ENCODE data around the gene NOP16. TPM values are rescaled to one million over a fixed set of nuclear protein-coding genes. Genes with fewer than 3 reads are reported as not detected.

NOP16 gene
- total and polyA plus RNA-seq, 2 of the 13 experiments (the other 11 are each of a cell fraction or from before 2014, with no cell fraction given): 43.3 to 48.4 TPM

DNA sequence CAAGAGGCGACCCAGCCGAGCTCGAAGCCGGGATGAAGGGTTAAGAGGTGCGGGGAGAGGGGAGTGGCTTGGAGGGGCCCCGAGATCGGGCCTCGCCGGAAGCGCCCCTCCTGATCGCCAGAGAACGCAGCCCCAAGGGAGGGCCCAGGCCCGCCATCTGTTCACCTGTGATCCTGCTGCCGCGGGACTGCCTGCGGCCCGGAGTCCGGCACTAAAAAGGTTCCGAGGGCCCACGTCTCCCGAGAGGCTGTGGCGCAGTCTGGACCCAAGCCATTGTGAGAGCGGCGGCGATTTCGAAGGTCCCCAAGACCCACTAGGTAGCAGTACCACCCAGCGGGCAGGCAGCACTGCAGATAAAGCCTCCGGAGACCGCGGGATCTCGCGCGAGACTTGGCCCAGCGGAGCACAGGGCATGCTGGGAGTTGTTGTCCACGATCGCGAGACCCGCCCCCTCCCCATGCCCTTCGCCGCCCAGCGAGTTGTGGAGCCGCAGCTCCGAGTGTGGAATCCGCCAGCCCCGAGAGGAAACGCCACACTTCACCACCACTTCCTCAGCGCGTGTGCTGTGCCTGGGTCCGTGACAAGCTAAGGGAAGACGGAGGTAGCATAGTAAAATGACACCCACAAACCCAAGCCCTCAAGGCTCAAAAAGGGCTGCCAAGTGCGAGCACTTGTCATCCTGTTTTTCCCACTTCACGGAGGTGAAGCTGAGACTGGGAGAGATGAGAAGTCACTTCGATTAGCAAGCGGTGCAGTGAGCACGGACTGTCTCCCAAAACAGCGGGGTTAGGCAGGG, 26.8 kb downstream of the NOP16 start, which contains the start of gene KIAA1191 (continued):
- 0 out of 2 replicates have a peak, but pooled peaks have one; percentile 30 for TF ChIP-seq ZNF7 (CRISPR knock-in tag; IDR thresholded peaks at IDR 0.05)
- TF ChIP-seq ATF7-NPFF (CRISPR knock-in tag; IDR thresholded peaks at IDR 0.05; ENCODE audit: low read depth): peak; percentile 49; the same call in 1 of the 2 replicates
- TF ChIP-seq, protein P1, sequence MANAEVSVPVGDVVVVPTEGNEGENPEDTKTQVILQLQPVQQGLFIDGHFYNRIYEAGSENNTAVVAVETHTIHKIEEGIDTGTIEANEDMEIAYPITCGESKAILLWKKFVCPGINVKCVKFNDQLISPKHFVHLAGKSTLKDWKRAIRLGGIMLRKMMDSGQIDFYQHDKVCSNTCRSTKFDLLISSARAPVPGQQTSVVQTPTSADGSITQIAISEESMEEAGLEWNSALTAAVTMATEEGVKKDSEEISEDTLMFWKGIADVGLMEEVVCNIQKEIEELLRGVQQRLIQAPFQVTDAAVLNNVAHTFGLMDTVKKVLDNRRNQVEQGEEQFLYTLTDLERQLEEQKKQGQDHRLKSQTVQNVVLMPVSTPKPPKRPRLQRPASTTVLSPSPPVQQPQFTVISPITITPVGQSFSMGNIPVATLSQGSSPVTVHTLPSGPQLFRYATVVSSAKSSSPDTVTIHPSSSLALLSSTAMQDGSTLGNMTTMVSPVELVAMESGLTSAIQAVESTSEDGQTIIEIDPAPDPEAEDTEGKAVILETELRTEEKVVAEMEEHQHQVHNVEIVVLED (CRISPR knock-in tag; IDR thresholded peaks at IDR 0.05; ENCODE audit: borderline replicate concordance): peak; percentile 66
- TF ChIP-seq, protein P2, sequence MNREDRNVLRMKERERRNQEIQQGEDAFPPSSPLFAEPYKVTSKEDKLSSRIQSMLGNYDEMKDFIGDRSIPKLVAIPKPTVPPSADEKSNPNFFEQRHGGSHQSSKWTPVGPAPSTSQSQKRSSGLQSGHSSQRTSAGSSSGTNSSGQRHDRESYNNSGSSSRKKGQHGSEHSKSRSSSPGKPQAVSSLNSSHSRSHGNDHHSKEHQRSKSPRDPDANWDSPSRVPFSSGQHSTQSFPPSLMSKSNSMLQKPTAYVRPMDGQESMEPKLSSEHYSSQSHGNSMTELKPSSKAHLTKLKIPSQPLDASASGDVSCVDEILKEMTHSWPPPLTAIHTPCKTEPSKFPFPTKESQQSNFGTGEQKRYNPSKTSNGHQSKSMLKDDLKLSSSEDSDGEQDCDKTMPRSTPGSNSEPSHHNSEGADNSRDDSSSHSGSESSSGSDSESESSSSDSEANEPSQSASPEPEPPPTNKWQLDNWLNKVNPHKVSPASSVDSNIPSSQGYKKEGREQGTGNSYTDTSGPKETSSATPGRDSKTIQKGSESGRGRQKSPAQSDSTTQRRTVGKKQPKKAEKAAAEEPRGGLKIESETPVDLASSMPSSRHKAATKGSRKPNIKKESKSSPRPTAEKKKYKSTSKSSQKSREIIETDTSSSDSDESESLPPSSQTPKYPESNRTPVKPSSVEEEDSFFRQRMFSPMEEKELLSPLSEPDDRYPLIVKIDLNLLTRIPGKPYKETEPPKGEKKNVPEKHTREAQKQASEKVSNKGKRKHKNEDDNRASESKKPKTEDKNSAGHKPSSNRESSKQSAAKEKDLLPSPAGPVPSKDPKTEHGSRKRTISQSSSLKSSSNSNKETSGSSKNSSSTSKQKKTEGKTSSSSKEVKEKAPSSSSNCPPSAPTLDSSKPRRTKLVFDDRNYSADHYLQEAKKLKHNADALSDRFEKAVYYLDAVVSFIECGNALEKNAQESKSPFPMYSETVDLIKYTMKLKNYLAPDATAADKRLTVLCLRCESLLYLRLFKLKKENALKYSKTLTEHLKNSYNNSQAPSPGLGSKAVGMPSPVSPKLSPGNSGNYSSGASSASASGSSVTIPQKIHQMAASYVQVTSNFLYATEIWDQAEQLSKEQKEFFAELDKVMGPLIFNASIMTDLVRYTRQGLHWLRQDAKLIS (CRISPR knock-in tag; IDR thresholded peaks at IDR 0.05): 0 out of 2 replicates have a peak, but pooled peaks have one; percentile 83
- TF ChIP-seq, protein P3, sequence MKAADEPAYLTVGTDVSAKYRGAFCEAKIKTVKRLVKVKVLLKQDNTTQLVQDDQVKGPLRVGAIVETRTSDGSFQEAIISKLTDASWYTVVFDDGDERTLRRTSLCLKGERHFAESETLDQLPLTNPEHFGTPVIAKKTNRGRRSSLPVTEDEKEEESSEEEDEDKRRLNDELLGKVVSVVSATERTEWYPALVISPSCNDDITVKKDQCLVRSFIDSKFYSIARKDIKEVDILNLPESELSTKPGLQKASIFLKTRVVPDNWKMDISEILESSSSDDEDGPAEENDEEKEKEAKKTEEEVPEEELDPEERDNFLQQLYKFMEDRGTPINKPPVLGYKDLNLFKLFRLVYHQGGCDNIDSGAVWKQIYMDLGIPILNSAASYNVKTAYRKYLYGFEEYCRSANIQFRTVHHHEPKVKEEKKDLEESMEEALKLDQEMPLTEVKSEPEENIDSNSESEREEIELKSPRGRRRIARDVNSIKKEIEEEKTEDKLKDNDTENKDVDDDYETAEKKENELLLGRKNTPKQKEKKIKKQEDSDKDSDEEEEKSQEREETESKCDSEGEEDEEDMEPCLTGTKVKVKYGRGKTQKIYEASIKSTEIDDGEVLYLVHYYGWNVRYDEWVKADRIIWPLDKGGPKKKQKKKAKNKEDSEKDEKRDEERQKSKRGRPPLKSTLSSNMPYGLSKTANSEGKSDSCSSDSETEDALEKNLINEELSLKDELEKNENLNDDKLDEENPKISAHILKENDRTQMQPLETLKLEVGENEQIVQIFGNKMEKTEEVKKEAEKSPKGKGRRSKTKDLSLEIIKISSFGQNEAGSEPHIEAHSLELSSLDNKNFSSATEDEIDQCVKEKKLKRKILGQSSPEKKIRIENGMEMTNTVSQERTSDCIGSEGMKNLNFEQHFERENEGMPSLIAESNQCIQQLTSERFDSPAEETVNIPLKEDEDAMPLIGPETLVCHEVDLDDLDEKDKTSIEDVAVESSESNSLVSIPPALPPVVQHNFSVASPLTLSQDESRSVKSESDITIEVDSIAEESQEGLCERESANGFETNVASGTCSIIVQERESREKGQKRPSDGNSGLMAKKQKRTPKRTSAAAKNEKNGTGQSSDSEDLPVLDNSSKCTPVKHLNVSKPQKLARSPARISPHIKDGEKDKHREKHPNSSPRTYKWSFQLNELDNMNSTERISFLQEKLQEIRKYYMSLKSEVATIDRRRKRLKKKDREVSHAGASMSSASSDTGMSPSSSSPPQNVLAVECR (CRISPR knock-in tag; IDR thresholded peaks at IDR 0.05; ENCODE audit: borderline replicate concordance): peak; percentile 95; the same call in 1 of the 2 replicates
- TF ChIP-seq ZNF350 (CRISPR knock-in tag; IDR thresholded peaks at IDR 0.05; ENCODE audit: borderline replicate concordance, low read depth): peak; percentile 93
- peak; percentile 87 for TF ChIP-seq ERF (CRISPR knock-in tag; IDR thresholded peaks at IDR 0.05)
- no peak for TF ChIP-seq ARID2 (CRISPR knock-in tag; IDR thresholded peaks at IDR 0.05; ENCODE audit: borderline replicate concordance)
- peak; percentile 67; the same call in 1 of the 2 replicates for TF ChIP-seq RFXANK (CRISPR knock-in tag; IDR thresholded peaks at IDR 0.05)
- peak; percentile 88; the same call in 1 of the 2 replicates for TF ChIP-seq ZNF790 (CRISPR knock-in tag; IDR thresholded peaks at IDR 0.05; ENCODE audit: borderline replicate concordance)
- TF ChIP-seq, protein P4, sequence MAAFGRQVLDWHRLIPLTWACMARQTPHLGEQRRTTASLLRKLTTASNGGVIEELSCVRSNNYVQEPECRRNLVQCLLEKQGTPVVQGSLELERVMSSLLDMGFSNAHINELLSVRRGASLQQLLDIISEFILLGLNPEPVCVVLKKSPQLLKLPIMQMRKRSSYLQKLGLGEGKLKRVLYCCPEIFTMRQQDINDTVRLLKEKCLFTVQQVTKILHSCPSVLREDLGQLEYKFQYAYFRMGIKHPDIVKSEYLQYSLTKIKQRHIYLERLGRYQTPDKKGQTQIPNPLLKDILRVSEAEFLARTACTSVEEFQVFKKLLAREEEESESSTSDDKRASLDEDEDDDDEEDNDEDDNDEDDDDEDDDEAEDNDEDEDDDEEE (CRISPR knock-in tag; IDR thresholded peaks at IDR 0.05): peak; percentile 61
- TF ChIP-seq, protein P5, sequence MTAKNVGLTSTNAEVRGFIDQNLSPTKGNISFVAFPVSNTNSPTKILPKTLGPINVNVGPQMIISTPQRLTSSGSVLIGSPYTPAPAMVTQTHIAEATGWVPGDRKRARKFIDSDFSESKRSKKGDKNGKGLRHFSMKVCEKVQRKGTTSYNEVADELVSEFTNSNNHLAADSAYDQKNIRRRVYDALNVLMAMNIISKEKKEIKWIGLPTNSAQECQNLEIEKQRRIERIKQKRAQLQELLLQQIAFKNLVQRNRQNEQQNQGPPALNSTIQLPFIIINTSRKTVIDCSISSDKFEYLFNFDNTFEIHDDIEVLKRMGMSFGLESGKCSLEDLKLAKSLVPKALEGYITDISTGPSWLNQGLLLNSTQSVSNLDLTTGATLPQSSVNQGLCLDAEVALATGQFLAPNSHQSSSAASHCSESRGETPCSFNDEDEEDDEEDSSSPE (CRISPR knock-in tag; IDR thresholded peaks at IDR 0.05): peak; percentile 72
- peak; percentile 52; the same call in 1 of the 2 replicates for TF ChIP-seq ZNF205 (CRISPR knock-in tag; IDR thresholded peaks at IDR 0.05)
- TF ChIP-seq EP300 (IDR thresholded peaks at IDR 0.05; ENCODE audit: low read depth in 2 of 2, low read length in 2 of 2): peak in 1 of 2 experiments; percentile 49; a peak in 2 of 4 replicates
- 0 out of 2 replicates have a peak, but pooled peaks have one; percentile 44 for TF ChIP-seq EP300 (CRISPR knock-in tag; IDR thresholded peaks at IDR 0.05; ENCODE audit: borderline replicate concordance)
